COLO668 (cell line): ENCODE data around the gene PLA2G4E.

ENCODE experiments used
- DNase-seq: peaks from one replicate; lab custom pipeline; 2025; ENCODE audit not compliant: unreplicated experiment; lab: John Stamatoyannopoulos, UW

Gene PLA2G4E

GRCh38 chr15:41979493-41980266 lies 41.2 kb downstream of the PLA2G4E start:
- no peak for DNase-seq

GRCh38 chr15:41978534-41978933 lies 42.3 kb downstream of the PLA2G4E start:
- no peak for DNase-seq

- no peak for DNase-seq
These were observed 43.0 kb downstream of the PLA2G4E start for GRCh38 chr15:41977757-41978383.

GRCh38 chr15:41975669-41976068 lies 45.2 kb downstream of the PLA2G4E start:
- no peak for DNase-seq

GRCh38 chr15:41974041-41974440 lies 46.8 kb downstream of the PLA2G4E start:
- DNase-seq = no peak

- peak; percentile 97 for DNase-seq
These were observed 48.3 kb downstream of the PLA2G4E start, which contains the start of gene EHD4 for GRCh38 chr15:41972253-41973242. Gene EHD4, minus strand, starts transcription at chr15:41972557. Its CDS starts 63 bp downstream, at chr15:41972494.

- DNase-seq = no peak
These were observed 49.0 kb downstream of the PLA2G4E start for GRCh38 chr15:41971895-41972252.

GRCh38 chr15:41971089-41971894 lies 49.5 kb downstream of the PLA2G4E start:
- peak; percentile 70 for DNase-seq

GRCh38 chr15:41970456-41970855 lies 50.4 kb downstream of the PLA2G4E start:
- DNase-seq = no peak

- no peak for DNase-seq
These were observed 50.9 kb downstream of the PLA2G4E start for GRCh38 chr15:41969851-41970431.

GRCh38 chr15:41968701-41969100 lies 52.1 kb downstream of the PLA2G4E start:
- DNase-seq = no peak

- no peak for DNase-seq
These were observed 53.2 kb downstream of the PLA2G4E start for GRCh38 chr15:41967506-41968206.

GRCh38 chr15:41966920-41967465 lies 53.8 kb downstream of the PLA2G4E start:
- DNase-seq = no peak

- DNase-seq = no peak
These were observed 54.4 kb downstream of the PLA2G4E start for GRCh38 chr15:41966414-41966812.

GRCh38 chr15:41965441-41966413 lies 55.1 kb downstream of the PLA2G4E start:
- DNase-seq = no peak

GRCh38 chr15:41961595-41962202 lies 59.1 kb downstream of the PLA2G4E start:
- DNase-seq = no peak

GRCh38 chr15:41961001-41961518 lies 59.8 kb downstream of the PLA2G4E start:
- no peak for DNase-seq
